ACHN (cell line): ENCODE measurements around the gene TLX1.

Source experiments
- DNase-seq: peaks from one replicate; pipeline ENCODE4 v3.0.0-alpha.2; 2015
- in situ Hi-C: cut with HindIII; loops from 2 replicates; pipeline ENCODE4 v1.10.0; 2017; ENCODE audit warnings: low sequenced_read_pairs, low pct_ligation_motif_present, low pct_unique_long_range_greater_than_20kb

TLX1 gene

DNA sequence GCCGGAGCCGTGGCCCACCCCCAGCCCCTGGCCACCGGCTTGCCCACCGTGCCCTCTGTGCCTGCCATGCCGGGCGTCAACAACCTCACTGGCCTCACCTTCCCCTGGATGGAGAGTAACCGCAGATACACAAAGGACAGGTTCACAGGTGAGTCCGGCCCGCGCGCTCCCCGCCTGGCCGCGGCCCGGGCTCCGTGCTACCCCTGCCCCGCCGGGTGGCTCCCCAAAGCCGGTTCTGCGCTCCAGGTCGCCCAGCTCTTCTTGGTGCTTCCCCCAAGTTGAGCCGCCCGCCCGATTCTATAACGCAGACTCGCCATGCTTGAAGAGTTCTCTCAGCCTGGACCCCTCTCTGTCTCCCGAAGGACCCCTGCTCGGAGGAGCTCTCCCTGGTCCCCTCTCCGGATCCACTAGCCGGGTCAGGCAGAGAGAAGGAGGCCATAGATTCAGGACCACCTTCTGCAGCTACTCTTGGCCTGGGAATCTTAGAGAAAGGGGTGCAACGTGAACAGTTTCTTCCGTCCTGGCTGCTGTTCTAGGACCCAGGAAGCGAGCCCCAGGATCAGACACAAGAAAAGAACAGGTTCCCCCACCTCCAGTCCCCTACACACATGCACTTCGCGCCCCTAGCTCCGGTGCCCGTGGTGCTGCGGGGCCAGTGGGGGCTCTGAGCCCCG, 999 bp downstream of the TLX1 start:
- DNase-seq, result no peak

DNA sequence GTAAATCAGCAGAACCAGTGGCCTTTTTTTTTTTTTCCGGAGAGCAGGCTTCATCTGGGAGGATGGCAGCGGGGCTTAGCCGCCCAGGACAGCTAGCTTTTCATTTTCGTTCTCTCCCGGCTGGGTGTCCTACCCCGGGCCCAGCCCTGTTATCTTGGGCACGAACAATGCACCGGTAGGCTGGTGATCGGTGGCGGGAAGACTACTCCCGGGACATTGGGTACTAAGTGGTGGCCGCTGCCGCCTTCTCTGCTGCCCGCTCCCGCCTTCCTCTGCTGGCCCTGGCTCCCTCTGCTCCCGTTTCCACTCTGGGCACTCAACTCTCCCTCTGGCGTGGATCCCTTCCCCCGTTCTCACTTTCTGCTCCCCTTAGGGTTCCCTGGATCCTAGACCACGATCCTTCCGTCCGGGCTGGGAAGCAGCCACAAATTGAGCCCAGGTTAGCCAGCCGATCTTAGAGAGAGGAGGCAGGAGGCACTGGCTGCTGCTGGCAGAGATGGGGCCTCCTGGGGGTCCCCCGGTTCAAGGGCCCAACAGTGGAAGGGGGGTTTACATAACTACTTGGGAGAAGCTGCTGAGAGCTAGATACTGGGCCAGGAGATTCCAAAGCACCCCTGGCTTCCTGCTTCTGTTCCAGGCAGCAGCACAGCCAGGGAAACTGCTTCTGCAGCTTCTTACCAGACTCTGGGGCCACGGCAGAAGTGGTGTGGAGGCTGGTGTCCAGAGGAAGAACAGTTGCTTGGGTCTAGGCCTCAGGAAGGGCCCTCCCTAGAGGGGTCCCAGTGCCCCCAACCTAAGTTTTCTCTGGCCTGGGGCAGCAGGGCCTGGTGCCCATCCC, 1.8 kb downstream of the TLX1 start:
- DNase-seq, result no peak
- in situ Hi-C loops, result no loop called here

More for the DNA sequence above, 999 bp downstream of the TLX1 start:
- in situ Hi-C loops, result no loop called here

DNA sequence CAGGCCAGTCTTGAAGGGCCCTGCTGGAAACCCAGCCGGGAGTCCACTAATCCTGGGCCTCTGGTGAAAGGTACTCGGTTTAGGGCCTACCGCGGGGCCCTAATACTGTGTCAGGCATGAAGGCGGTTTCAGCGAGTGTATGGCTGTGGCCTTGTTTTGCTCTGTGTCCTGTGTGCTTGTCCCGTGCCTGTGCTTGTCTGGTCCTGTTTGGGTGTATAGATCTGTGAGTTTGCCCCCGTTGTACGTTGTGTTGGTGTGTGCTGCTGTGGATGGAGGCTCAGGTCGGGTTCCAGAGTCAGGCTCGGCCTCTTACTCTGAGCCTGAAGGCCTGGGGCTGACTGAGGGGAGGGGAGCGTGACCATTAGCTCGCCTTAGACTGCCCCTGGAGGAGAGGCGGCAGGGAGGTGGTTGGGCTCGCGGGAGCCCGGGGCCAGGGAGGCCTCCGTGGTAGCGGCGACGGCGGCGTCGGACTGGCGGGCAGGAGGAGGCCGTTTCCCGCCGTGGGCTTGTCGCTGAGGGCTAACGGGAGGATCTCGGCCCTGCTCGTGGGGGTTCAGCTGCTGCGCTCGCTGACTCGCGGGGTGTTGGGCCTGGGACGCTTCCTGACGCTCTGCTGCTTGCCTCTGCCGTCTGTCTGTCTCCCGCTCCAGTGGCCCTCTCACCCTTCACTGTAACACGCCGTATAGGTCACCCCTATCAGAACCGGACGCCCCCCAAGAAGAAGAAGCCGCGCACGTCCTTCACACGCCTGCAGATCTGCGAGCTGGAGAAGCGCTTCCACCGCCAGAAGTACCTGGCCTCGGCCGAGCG, 2.6 kb downstream of the TLX1 start:
- no peak for DNase-seq
- in situ Hi-C loops, result no loop called here

DNA sequence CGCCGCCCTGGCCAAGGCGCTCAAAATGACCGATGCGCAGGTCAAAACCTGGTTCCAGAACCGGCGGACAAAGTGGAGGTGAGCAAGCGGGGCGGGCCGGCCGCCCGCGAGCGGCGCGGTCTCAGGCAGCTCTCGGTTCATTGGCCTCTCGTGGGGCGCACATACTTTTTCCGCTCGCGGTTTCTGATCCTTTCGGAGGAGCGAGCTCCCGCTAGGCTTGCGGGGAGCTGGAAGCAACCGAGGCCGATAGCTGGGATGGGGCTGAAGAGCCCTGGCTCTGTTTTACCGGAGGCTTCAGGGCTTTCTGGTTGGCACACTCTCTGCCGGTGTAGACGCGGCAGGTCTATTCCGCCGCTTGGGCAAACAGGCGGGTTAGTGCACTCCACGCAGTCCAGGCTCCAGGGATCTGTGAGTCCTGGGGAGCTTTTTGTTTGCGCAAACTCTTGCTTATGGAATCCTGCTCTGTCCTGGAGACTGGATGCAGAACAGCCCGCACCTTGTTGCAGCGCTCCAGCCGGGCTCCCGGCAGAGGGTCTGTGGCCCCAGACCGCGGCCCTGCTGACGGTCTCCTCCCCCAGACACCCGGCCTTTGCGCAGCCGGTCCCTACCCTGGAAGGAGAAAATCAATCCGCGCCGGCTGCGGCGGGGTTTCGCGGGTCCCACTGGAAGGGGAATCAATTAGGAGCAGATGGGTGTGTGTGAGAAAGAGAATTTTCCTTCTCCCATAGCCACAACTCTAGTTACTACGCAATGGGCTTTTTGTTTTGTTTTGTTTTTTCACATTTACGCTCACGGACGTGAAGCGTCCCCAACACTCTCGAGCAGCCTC, 3.4 kb downstream of the TLX1 start:
- in situ Hi-C loops, result no loop called here
- no peak for DNase-seq

DNA sequence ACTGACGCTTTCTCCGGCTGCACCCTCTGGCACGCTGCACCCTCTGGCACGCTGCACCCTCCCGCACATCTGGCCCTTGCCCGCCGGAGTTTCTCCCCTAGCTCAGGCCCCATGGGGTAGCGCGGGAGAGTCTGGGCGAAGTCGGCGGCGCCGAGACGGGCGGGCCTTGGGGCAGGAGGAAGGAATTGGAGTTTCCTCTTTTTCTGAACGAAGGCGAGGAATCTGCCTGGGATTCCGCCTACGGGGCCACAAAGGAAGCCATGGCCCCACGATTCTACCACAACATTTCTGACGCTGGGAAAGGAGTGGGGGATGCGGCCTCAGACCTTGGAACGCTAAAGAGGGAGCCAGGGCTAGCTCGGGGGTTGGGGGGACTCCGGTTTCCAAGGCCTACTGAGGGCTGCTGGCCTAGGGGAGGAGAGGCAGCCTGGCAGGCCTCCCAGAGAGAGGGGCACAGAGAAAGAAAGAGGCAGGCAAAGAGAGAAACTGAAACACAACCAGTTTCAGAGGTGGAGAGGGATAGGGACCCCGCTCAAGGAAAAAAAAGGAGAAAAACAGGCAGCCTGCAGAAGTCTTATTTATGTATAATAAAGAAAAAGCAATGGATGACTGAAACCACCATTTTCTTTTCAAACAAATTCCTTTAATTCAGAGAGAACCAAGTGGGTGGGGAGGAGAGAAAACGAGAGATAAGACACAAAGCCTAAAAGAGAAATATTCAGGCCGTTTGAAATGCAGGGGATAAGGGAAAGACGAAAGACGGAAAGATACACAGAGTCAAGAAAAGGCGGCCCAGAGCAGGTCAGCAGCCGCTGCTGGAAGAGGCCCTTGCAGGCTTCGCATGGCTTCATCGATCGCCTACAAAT, 4.3 kb downstream of the TLX1 start:
- in situ Hi-C loops, result no loop called here
- DNase-seq, result no peak

DNA sequence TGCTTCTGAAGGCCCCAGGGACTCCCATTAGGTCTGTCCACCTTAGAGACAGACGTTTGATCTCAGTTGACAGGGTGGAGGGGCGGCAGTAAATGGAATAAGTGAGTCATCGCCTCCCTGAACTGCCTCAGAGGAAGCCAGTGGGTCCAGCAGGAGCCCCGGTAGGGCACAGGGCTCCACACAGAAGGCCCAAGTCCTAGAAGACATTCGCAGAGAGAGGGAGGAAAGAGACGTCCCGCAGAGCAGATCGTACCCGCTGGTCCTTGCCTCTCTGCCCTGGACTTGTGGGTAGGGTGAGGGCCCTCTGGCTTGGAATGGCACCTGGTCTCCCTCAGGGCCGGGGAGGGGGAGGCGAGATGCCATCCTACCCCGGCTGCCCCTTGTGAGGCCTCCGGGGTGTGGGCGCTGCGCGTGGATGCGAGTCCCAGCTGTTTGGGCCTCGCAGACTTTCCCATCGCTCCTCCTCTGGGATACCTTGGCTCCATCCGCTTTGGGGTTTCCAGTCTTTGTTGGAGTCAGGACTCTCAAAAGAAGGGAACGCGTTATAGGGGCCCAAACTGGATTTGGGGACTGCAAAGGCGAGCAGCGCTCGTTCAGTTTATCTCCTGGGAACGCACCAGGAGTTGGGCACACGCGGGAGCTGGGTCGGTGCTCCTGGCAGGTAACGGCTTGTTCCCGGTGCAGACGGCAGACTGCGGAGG, 5.1 kb downstream of the TLX1 start:
- in situ Hi-C loops, result no loop called here
- no peak for DNase-seq

DNA sequence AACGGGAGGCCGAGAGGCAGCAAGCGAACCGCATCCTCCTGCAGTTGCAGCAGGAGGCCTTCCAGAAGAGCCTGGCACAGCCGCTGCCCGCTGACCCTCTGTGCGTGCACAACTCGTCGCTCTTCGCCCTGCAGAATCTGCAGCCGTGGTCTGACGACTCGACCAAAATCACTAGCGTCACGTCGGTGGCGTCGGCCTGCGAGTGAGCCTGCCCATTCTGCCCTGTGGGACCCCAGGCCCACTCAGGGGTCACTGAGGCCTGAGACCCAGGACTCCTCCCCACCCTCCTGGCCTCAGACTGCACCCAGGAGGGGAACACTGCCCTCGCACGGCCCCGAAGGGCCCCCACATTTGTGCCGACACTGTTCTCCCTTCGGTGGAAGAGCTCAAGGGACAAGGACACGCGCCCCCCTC, 5.6 kb downstream of the TLX1 start:
- in situ Hi-C loops, result no loop called here
- no peak for DNase-seq

DNA sequence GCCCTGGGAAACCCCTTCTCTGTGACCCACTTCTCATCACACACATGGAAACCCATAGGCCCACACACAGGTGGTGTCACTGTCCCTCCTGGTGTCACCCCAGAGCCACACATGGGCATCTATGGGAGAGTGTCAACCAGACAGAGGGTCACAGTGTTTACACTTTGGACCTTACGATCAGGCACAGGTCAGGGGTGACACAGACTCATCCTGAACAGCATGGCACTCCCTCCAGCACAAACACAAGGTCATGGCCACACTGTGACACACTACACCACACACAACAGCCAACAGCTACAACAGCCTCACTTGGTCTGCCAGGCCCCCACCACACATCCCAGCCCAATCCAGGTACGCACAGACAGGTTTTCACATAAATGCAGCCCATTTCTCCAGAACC, 6.2 kb downstream of the TLX1 start:
- in situ Hi-C loops, result no loop called here
- no peak for DNase-seq

DNA sequence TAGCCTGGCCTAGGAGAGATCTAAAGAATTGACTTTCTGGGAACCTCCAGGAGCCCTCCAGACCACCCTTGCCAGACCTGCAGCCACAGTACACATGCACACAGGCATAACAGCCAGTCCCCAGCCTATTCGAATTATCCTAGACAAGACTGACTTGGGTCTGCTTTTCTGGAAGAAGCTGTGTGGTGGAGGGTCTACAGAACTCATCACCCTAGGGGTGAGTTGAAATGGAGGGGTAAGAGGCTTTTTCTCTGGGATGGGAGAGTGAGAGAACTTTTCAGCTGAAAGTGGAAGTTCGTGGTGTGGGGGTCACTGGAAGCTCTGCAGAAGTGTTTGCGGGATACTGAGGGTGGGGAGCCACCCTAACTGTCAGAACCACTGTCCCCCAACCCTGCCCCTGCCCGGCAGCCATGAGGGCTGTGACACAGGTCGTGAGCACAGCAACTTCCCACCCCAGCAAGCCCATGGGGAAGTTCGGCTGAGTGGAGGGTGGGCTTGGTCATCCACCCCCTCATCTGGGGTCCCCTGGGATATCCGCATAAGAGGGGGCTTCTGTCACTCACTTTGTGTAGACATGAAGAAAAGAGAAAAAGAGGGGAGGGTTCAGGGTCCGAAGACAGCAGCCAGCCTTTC, 7.8 kb downstream of the TLX1 start:
- in situ Hi-C loops, result no loop called here
- no peak for DNase-seq

DNA sequence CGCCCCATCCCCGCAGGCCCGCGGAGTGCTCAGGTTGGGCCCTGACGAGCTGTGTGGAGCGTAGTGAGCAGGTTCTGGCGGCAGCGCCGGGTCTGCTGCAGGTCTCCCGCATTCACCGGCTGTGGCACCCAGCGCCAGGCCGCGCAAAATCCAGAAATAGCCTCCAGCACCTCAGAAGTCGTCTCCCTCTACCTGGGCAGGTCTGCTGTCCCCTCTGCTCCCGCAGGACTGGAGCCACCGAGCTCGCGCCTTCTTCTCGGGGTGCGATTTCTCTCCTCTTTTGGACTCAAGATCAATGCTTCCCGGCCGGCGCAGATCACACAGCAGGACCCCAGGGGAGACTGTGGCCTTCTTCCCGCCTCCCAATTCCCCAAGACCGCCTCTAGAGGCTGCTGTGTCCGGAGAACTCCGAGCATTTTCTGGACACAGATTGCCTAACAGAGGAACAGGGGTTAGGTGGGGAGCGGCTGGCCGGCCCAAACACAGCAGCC, 8.4 kb downstream of the TLX1 start:
- in situ Hi-C loops, result no loop called here
- DNase-seq, result peak; percentile 15

DNA sequence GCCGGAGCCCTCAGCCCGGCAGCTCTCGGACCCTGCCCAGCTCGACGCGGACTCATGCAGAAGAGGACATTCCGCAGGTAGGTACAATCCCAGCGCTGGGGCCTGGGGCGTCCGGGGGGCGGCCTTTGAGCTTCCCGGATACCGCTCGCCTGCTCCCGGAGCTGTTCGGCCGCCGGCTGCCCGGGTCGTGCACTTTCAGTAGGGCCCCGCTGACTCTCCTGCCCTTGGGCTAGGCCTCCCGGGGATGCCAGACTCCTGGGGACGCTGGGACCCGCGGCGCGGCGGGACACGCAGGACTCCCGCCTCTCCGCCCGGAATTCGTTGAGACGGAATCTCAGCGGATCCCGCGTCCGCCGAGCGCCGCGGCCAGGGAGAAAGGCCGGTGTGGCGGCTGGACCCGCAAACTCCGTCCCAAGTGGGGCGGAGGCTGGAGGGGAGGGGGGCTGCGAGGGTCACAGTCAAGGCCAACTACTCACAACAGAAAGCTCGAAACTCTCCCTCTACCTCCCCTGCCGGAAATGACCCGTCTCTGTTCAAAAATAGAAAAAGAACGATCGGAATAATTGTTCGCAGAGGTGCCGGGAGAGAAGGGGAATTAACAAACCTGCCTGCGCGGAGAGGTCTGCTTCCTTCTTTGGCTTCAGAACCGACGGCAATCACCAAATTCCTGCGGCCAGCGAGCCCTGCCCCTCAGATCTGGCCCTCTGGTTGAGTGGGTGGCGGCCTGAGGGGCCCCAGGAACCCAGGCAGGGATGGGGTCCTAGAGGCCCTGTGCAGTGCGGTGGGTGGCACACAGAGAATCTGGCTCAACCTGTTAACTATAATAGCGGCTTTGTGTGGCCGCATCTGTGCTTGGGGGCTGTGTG, 9.2 kb downstream of the TLX1 start:
- no peak for DNase-seq
- in situ Hi-C loops, result no loop called here

DNA sequence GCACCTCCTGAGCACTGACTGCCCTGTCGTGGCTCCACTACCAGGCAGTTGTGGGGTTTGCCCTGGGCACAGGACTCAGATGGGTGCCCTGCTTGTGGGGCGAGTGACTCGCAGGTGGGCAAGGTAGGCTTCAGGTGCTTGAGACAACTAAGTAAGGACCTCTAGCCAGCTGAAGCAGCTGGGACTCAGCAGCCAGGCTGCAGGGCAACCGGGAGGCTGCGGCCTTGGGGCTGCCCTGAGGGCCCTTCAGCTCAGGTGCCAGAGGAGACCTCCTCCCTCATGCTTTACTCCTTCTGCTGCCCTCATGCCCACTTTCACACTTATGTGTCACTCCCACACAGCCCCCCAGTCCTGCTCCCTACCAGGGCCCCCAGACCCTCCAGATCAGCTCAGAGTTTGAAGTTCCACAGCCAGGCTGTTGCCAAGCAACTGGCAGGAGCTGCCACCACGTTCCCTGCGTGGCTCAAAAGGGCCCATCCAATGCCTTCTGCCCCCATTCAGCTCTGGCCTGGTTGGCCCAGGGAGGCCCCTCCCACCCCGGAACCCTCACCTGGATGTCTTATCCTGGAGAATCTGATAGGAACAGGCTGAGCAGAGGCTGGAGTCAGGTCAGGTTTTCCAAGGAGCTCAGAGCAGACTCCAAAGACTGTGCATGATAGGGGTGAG, 10.0 kb downstream of the TLX1 start:
- in situ Hi-C loops, result no loop called here
- DNase-seq, result no peak

DNA sequence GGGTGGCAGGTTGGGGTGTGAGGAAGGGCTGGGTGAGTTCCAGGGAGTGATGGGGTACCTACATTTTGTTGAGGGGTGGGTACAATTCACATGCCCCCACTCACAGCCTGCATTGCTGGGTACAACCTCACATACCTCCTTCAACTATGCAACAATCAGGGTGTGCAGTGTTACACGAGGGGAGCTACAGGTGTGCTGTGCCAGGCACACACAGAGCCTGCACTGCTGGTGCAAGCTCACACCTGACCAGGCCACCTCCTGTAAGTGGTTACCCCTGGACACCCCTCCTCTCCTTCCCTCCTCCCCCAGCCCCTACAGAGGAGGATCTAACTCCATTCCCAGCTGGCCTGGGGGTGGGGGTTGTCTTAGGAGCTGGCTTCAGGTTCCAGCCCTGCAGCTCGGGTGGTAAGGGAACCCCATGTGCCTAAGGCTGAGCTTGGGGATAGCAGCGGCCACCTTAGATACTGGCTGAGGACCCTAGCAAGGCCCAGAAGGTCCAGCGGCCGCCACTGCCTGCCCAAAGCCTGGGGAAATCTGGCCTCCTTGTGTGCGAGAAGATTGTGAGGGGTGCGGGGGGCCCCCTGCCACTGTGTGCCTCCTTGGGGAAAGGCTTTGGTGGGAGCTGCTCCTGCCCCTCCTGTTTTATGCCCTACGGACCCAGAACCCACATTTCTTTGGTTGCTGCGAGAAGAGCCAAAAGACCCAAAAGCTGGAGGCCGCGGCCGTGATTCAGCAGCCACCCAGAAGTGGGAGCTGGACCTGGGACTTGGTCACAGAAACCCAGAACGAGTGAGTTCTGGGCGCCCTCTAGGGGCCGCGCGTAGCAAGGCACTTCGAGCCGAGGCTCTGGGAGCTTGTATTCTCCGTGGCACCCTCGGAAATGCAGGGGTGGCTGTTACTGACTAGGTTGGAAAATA, 10.8 kb downstream of the TLX1 start:
- in situ Hi-C loops, result no loop called here
- DNase-seq, result peak; percentile 85
